ENCODE measurements around the gene PFDN4.
"Not testable (repeated sequence)": the region's sequence is repeated elsewhere in the genome, so short reads cannot be mapped to it uniquely, and the experiment has no call there.

DNA sequence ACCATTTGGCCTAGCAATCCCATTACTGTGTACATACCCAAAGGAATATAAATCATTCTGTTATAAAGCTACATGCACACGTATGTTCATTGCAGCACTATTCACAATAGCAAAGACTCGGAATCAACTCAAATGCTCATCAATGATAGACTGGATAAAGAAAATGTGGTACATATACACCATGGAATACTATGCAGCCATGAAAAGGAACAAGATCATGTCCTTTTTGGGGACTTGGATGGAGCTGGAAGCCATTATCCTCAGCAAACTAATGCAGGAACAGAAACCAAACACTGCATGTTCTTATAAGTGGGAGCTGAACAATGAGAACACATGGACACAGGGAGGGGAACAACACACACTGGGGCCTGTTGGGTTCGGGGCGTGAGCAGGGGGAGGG lies 40.8 kb downstream of the PFDN4 start:
- TF ChIP-seq, protein P1, sequence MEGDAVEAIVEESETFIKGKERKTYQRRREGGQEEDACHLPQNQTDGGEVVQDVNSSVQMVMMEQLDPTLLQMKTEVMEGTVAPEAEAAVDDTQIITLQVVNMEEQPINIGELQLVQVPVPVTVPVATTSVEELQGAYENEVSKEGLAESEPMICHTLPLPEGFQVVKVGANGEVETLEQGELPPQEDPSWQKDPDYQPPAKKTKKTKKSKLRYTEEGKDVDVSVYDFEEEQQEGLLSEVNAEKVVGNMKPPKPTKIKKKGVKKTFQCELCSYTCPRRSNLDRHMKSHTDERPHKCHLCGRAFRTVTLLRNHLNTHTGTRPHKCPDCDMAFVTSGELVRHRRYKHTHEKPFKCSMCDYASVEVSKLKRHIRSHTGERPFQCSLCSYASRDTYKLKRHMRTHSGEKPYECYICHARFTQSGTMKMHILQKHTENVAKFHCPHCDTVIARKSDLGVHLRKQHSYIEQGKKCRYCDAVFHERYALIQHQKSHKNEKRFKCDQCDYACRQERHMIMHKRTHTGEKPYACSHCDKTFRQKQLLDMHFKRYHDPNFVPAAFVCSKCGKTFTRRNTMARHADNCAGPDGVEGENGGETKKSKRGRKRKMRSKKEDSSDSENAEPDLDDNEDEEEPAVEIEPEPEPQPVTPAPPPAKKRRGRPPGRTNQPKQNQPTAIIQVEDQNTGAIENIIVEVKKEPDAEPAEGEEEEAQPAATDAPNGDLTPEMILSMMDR (IDR thresholded peaks at IDR 0.05): not testable (repeated sequence)
- not testable (repeated sequence) for TF ChIP-seq POLR2A (IDR thresholded peaks at IDR 0.05)
